Right forelimb (tissue), 1 donor: ENCODE results near the gene GGN.
"Not testable (repeated sequence)": the region's sequence is repeated elsewhere in the genome, so short reads cannot be mapped to it uniquely, and the experiment has no call there.

Source experiments
- DNase-seq: peaks from one replicate; pipeline ENCODE4 v3.0.0-alpha.2; 2018

Gene GGN

GRCh38 chr19:38387550-38388348 is at the start of gene GGN:
Gene GGN, minus strand, starts transcription at chr19:38388034. Its CDS starts 773 bp downstream, at chr19:38387261.
- DNase-seq, result peak; percentile 75

DNA sequence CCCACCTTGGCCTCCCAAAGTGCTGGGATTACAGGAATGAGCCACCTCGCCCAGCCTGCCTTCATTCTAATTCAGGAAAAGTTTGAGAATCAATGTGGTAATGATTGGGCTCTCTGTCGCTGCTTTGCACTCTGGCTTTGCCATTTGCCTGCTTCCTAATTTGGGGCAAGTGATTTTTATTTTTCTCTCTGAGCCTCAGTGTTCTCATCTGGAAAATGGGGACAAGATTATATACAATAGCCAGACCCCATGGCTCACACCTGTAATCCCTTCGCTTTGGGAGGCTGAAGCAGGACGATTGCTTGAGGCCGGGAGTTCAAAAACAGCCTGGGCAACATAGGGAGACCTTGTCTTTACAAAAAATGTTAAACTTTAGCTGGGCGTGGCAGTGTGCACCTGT is 49.5 kb upstream of the GGN start:
- no peak for DNase-seq

- peak; percentile 76 for DNase-seq
Observed at GRCh38 chr19:38434549-38435051, 46.8 kb upstream of the GGN start.

- DNase-seq, result peak; percentile 67
Observed at GRCh38 chr19:38433268-38433733, 45.5 kb upstream of the GGN start, which contains the start of gene RYR1. Gene RYR1, plus strand, starts transcription at chr19:38433691. Its CDS starts 139 bp downstream, at chr19:38433830.

- DNase-seq, result no peak
Observed at GRCh38 chr19:38430931-38431330, 43.1 kb upstream of the GGN start.

GRCh38 chr19:38429811-38430156 is 42.0 kb upstream of the GGN start:
- DNase-seq, result no peak

DNA sequence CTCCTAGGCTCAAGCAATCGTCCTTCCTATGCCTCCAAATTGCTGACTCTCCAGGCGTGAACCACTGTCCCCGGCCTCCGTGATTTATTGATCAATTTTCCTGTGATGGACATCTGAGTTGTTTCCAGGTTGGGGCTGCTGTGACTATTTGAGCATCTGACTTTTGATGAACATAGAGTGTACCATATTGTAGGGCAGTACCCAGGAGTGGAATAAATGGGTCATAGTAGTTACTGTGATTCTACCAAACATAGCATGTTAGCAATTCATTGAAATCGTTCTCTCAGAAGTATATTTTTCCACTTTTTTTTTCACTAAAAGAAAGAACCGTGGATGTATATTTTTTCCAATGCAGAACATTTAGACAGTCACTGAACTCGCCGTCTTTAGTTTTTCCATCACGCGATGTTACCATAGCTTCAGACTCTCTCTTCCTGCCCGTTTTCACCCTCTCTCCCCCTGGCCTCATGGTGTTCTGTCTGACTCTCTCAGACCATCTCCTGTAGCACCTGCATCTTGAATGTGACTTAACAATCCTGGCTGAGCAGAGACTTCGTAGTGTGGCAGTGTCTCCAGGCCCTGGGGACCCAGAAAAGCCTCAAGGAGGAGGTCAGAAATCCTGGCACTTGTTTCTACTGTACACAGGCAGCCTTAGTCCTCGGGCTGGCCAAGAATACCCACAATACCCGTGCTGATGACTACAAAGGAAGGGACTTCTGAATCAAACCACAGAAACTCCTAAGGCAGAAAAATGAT is 41.4 kb upstream of the GGN start:
- DNase-seq, result no peak

- DNase-seq, result not testable (repeated sequence)
Observed at GRCh38 chr19:38427035-38427677, 39.3 kb upstream of the GGN start.

- no peak for DNase-seq
Observed at GRCh38 chr19:38425810-38426466, 38.1 kb upstream of the GGN start, which contains the start of gene RASGRP4. Gene RASGRP4, minus strand, starts transcription at chr19:38426219. Its CDS starts 128 bp downstream, at chr19:38426091.

DNA sequence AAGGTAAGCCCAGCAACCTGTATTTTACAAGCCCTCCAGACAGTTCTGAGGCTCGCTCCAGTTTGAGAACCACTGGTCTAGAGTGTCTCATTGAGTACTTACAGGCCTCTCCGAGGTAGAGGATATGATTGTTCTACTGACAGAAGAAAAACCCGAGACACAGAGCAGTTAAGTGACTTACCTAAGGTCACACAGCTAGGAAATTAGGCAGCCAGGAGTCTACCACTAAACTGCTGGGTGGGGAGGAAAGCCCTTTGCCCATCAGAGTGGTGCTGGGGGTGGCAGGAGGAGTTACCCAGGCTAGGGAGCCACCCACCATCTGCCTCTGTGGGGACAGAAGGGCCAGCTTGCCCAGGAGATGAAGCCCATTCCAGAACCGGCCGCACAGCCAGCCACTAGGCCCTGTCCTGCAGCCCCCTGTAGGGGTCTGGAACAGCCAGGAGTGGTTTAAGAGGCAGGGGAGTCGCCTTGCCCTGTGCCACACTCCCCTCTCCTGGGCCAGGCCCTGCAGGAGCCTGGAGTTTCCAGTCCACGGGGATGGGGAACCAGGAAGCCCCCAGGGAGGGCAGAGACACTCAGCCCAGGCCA is 37.5 kb upstream of the GGN start:
- DNase-seq, result no peak

GRCh38 chr19:38424272-38424671 is 36.4 kb upstream of the GGN start:
- DNase-seq, result no peak

- no peak for DNase-seq
Observed at GRCh38 chr19:38422438-38422837, 34.6 kb upstream of the GGN start.

DNA sequence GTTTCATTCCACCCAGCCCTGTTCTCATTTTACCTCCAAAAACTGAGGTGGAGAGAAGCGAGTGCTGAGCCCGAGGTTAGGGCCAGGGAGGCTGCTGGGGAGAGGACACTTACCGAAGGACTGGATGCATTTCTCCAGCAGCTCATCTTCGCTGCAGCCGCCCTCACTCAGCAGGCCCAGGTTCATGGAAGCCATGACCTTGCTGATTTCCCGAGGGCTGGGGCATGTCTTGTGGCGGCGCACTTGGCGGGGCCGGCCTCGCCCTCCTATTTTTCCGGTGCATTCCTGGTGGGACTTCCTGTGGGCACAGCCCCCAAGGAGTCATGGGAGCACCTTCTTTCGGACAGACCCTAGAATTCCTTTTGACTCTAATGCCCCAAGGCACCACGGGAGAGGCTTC is 34.0 kb upstream of the GGN start:
- no peak for DNase-seq

GRCh38 chr19:38420935-38421334 is 33.1 kb upstream of the GGN start:
- DNase-seq, result no peak

DNA sequence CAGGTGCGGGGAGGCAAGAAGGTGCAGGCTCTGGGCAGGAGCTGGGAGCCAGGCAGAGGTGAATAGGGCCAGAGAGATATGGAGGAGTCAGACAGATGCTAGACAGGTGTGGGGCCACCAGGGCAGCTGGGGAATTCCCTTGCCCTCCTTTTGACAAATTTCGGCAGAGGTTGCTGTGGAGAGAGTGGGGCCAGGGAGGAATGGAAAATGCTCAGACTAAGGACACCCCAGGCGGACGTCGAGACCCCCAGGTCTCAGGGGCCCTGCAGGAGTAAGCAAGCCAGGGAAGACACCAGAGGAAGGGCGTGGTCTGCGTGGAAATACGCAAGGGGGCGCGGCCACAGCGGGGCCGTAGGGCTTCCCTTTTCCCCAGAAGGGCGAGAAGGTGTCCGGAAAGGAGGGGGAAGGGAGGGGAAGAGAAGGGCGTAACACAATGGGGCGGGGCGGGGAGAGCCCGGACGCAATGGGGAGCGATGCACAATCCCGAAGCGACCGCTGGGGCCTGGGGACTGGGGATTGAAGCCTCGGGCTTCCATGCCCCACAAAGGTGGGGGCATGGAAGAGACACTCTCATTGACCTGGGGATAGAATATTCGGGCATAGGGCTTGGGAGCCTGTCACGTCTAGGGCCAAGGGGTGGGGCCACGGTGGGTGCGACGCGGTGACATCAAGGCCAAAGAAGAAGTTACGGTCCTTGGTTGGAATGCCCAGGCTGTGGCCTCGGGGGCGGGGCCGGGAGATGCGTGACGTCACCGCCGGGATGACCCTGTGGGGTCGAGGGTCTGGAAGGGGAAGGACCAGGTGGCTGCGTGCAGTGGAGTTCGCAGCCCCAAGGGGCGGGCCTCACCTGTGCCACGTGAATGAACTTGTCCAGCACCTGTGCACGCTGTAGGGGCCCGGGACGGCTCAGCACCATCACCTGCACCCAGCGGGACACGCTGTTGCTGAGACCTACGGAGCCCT is 30.0 kb upstream of the GGN start:
- no peak for DNase-seq

- DNase-seq, result no peak
Observed at GRCh38 chr19:38417146-38417543, 29.3 kb upstream of the GGN start.

GRCh38 chr19:38413416-38413815 is 25.6 kb upstream of the GGN start:
- no peak for DNase-seq

- DNase-seq, result no peak
Observed at GRCh38 chr19:38412961-38413360, 25.1 kb upstream of the GGN start.

GRCh38 chr19:38412491-38412890 is 24.7 kb upstream of the GGN start:
- DNase-seq, result no peak

- not testable (repeated sequence) for DNase-seq
Observed at GRCh38 chr19:38411898-38412297, 24.1 kb upstream of the GGN start.
